ENCODE results near the gene SYT1. TPM values are rescaled to one million over a fixed set of nuclear protein-coding genes. Genes with fewer than 3 reads are reported as not detected.

The SYT1 gene
- total and polyA plus RNA-seq, 8 donors, result under 0.01 to 11.4 (median 0.88) TPM

- Histone ChIP-seq H3K4me3 (no peak overlapping the region), H3K4me1 (no peaks in the 10 kb centered on the region), H3K9me3 (no peaks in the 10 kb centered on the region), H3K36me3 (no peaks in the 10 kb centered on the region), H3K27ac (no peak overlapping the region), H3K27me3 (no peaks in the 10 kb centered on the region)
- 83 to 96% (median 85%) methylated on average over 2 of the region's 2 CpGs for WGBS, 5 donors
- intact Hi-C loops (cut with DNase I; ENCODE audit: low total_unique reads), result no loop called here
- TF ChIP-seq EP300 (IDR thresholded peaks at IDR 0.05), result no peak
- no peak for TF ChIP-seq POLR2A (IDR thresholded peaks at IDR 0.05)
- TF ChIP-seq CTCF (IDR thresholded peaks at IDR 0.05), result no peak
- no peak for TF ChIP-seq POLR2AphosphoS5 (IDR thresholded peaks at IDR 0.05)
- no peak for DNase-seq
These were observed 529.3 kb downstream of the SYT1 start for GRCh38 chr12:79393842-79394241.

GRCh38 chr12:79397609-79398008 is 533.0 kb downstream of the SYT1 start:
- no peak overlapping the region for H3K4me3 ChIP-seq
- H3K27ac ChIP-seq, result no peak overlapping the region
- H3K27me3 ChIP-seq, result no peaks in the 10 kb centered on the region
- no peak for DNase-seq
- 60 to 77% (median 75%) methylated on average over 2 of the region's 2 CpGs for WGBS, 5 donors
- H3K4me1 ChIP-seq, result no peaks in the 10 kb centered on the region
- TF ChIP-seq EP300 (IDR thresholded peaks at IDR 0.05), result no peak
- TF ChIP-seq POLR2AphosphoS5 (IDR thresholded peaks at IDR 0.05), result no peak
- TF ChIP-seq POLR2A (IDR thresholded peaks at IDR 0.05), result no peak
- TF ChIP-seq CTCF (IDR thresholded peaks at IDR 0.05), result no peak
- H3K9me3 ChIP-seq, result no peaks in the 10 kb centered on the region
- no peaks in the 10 kb centered on the region for H3K36me3 ChIP-seq
- intact Hi-C loops (cut with DNase I; ENCODE audit: low total_unique reads), result no loop called here

GRCh38 chr12:79400481-79400880 is 535.9 kb downstream of the SYT1 start:
- Histone ChIP-seq H3K4me1 (no peaks in the 10 kb centered on the region), H3K27ac (no peak overlapping the region), H3K27me3 (no peaks in the 10 kb centered on the region), H3K36me3 (no peaks in the 10 kb centered on the region), H3K9me3 (no peaks in the 10 kb centered on the region), H3K4me3 (no peak overlapping the region)
- DNase-seq, result peak in 1 of 2 donors; percentile 29
- intact Hi-C loops (cut with DNase I; ENCODE audit: low total_unique reads), result loop anchor here (10.0 kb wide), 1 partner anchor 344 kb away; no protein-coding TSS in a partner anchor
- TF ChIP-seq POLR2A (IDR thresholded peaks at IDR 0.05) (no peak), CTCF (IDR thresholded peaks at IDR 0.05) (no peak), EP300 (IDR thresholded peaks at IDR 0.05) (no peak), POLR2AphosphoS5 (IDR thresholded peaks at IDR 0.05) (no peak)
- WGBS, 5 donors, result 73 to 97% (median 91%) methylated on average over 3 of the region's 3 CpGs

GRCh38 chr12:79402606-79403005 is 538.0 kb downstream of the SYT1 start:
- DNase-seq, result no peak
- WGBS, 5 donors, result 63 to 81% (median 74%) methylated on average over 2 of the region's 2 CpGs

More at GRCh38 chr12:79402606-79403005, 538.0 kb downstream of the SYT1 start:
- intact Hi-C loops (cut with DNase I; ENCODE audit: low total_unique reads), result loop anchor here (10.0 kb wide), 1 partner anchor 342 kb away; no protein-coding TSS in a partner anchor
- H3K27ac ChIP-seq, result no peak overlapping the region
- no peaks in the 10 kb centered on the region for H3K4me1 ChIP-seq
- H3K27me3 ChIP-seq, result no peaks in the 10 kb centered on the region
- no peaks in the 10 kb centered on the region for H3K36me3 ChIP-seq
- TF ChIP-seq POLR2AphosphoS5 (IDR thresholded peaks at IDR 0.05) (no peak), EP300 (IDR thresholded peaks at IDR 0.05) (no peak), POLR2A (IDR thresholded peaks at IDR 0.05) (no peak), CTCF (IDR thresholded peaks at IDR 0.05) (no peak)
- no peak overlapping the region for H3K4me3 ChIP-seq
- no peaks in the 10 kb centered on the region for H3K9me3 ChIP-seq
